Small intestine (tissue), 7 donors: Measurements from ENCODE around the gene DGKH. TPM values are rescaled to one million over a fixed set of nuclear protein-coding genes. Genes with fewer than 3 reads are reported as not detected.

Source experiments
- DNase-seq, 2 donors: peaks; one replicate each; pipeline versions ENCODE4 v3.0.0 to v3.0.0-alpha.2; 2013
- FAIRE-seq: peaks from 2 replicates; lab custom pipeline; 2012; peaks lifted over from hg19 to GRCh38; lab: Jason Lieb, UNC
- H3K27ac ChIP-seq, 3 donors: one replicate each; pipeline ENCODE4 v1.5.1; 2013; ENCODE audit warnings: low read length in 2 of 3, mild to moderate bottlenecking in 2 of 3, control low read depth in 1 of 3, inconsistent platforms in 1 of 3, low read depth in 1 of 3, moderate library complexity in 1 of 3
- H3K27me3 ChIP-seq, 3 donors: one replicate each; pipeline ENCODE4 v1.6.1; 2013; ENCODE audit warnings: low read length in 3 of 3, inconsistent platforms in 1 of 3; ENCODE audit not compliant: control insufficient read depth in 3 of 3, insufficient read depth in 3 of 3
- H3K36me3 ChIP-seq, 3 donors: one replicate each; pipeline ENCODE4 v1.6.1; 2013; ENCODE audit warnings: low read length in 3 of 3, inconsistent platforms in 1 of 3, low read depth in 1 of 3, mild to moderate bottlenecking in 1 of 3, moderate library complexity in 1 of 3; ENCODE audit not compliant: control insufficient read depth in 3 of 3, insufficient read depth in 2 of 3
- H3K4me1 ChIP-seq, 3 donors: one replicate each; pipeline ENCODE4 v1.6.1; 2013; ENCODE audit warnings: low read length in 2 of 3, inconsistent platforms in 1 of 3, low read depth in 1 of 3, mild to moderate bottlenecking in 1 of 3, moderate library complexity in 1 of 3; ENCODE audit not compliant: control insufficient read depth in 3 of 3, insufficient read depth in 2 of 3
- H3K4me3 ChIP-seq, 3 donors: one replicate each; pipeline ENCODE4 v1.5.1; 2013; ENCODE audit warnings: low read length in 3 of 3, control low read depth in 1 of 3, inconsistent platforms in 1 of 3, low read depth in 1 of 3, mild to moderate bottlenecking in 1 of 3, moderate library complexity in 1 of 3
- H3K9me3 ChIP-seq, 2 donors: one replicate each; pipeline ENCODE4 v1.6.1; 2013; ENCODE audit warnings: low read depth in 1 of 2, low read length in 1 of 2; ENCODE audit not compliant: control insufficient read depth in 2 of 2, insufficient read depth in 1 of 2
- WGBS, 3 donors: extraction: QIAGEN DNeasy Blood & Tissue Kit; methylation state at CpG; one replicate each; pipeline ENCODE4 v1.1.7; 2013; 5-methylcytosine and 5-hydroxymethylcytosine counted together
- polyA plus RNA-seq, 4 donors: library from polyadenylated mRNA; stranded (reverse) in 3 of 4; unstranded in 1 of 4; fragments of 200-250 nt in 3 of 4; fragments of 120-200 nt in 1 of 4; gene quantifications; one replicate each; pipeline versions ENCODE4 v1.2.1 to v1.2.3, GENCODE V29; 2013
- donor health status: healthy with polysubstance abuse.
- donor health status: control.
- donor health status: control.
- donor health status: Bipolar disorder and iron deficiency.
- donor health status: healthy.

Gene DGKH
- polyA plus RNA-seq, 4 donors: 0.45 to 4.5 (median 2.0) TPM

DNA sequence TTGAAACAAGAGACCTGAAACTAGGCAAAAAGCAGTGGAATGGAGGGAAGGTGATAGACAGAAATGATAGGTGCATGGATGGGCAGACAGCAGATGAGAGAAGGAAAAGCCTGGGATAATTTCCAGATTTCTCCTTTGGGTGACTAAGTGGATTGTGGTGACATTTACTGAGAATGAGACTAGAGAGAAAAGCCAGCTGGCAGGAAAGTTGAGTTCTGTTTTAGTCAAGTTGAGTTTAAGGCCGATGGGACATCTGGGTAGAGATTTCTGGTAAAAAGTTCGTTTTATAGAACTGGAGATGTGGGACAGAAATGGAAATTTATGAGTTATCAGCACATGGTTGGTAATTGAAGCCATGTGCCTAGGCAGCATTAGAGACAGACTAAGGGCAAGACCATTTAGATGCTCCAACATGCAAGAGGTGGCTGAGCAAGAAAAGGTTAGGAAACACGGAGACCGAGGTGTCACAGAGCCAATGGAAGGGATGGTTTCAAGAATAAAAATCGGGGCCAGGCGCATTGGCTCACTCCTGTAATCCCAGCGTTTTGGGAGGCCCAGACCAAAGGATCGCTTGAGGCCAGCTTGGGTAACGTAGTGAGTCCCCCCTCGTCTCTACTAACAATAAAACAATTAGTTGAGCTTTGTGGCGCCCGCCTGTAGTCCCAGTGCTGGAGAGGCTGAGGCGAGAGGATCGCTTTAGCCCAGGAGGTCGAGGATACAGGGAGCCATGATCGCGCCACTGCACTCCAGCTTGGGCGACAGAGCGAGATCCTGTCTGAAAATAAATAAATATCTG lies 9.6 kb upstream of the DGKH start:
- peak overlapping the region in 1 of 3 donors; percentile 79 for H3K4me3 ChIP-seq
- DNase-seq: no peak
- H3K27me3 ChIP-seq: no peaks in the 10 kb centered on the region
- H3K4me1 ChIP-seq: peaks cover 0 to 11% (median 1%) of the 10 kb centered on the region in 3 donors
- H3K36me3 ChIP-seq: no peaks in the 10 kb centered on the region
- 89 to 91% (median 91%) methylated on average over 19 of the region's 19 CpGs for WGBS, 3 donors
- peaks cover 0 to 3% of the 10 kb centered on the region in 2 donors for H3K9me3 ChIP-seq
- FAIRE-seq: no peak
- no peak overlapping the region for H3K27ac ChIP-seq

DNA sequence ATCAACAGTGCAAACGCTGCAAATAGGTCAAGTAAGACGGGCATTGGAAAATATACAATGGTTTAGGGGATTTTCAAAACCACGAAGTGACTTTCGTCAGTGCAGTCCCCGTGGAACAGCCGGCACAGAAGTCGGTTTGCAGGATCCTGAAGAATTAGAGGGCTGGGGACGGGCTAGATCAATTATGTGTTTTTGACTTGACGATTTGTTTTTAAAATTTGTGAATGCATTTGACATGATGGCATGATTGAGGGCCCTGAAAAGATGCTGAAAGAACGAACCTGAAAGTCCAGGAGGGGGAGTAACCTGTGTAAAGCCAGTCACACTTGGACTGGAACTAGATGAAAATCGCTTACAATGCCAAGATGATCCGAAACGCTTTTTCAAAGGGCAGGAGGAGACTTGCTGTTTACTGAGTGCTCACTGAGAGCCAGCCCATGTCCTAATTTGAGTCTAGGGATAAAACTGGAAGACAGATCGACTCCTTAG lies 8.9 kb upstream of the DGKH start:
- 13 to 19% (median 19%) methylated on average over 14 of the region's 14 CpGs for WGBS, 3 donors
- Histone ChIP-seq H3K36me3 (no peaks in the 10 kb centered on the region), H3K9me3 (peaks cover 0 to 3% of the 10 kb centered on the region in 2 donors), H3K4me3 (peak overlapping the region; percentile 79 to 92 (median 87)), H3K4me1 (peaks cover 0 to 11% (median 1%) of the 10 kb centered on the region in 3 donors), H3K27me3 (no peaks in the 10 kb centered on the region), H3K27ac (peak overlapping the region; percentile 80 to 97 (median 93))
- peak in 1 of 2 donors; percentile 47 for DNase-seq
- no peak for FAIRE-seq

DNA sequence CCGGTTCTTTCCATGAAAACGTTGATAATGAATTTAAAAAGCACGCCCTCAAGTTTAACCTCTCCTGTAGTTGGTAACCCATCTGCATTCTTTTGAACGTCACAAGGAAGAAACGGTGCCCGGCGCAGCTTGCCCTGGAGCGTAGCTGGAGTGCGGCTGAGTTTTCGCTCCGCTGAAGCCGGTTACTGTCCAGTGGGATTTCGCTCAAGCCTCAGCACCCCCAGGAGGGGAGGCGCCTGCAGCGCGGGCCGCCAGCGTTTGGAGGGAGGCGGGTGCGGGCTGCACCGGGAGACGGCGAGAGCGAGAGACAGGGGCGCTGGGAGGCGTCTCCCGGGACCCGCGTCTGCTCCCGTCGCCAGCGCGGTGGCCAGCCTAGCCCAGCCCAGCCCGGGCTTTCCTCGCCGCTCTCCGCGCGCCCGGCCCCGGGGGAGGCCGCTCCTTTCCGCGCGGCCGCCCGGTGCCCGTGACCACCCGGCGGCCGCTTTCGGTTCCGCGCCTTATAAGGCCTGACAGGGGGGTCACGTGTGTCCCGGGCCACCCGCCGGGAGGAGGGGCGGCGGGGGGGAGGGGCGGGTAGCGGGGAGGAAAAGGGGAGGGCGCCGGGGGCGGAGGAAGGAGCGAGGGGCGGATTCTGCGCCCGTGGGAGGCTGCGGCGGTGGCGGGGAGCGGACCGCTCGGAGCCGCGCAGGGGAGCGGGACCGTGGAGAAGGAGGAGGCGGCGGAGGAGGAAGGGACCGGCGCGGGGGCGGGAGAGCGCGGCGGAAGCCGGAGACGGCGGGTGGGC lies 8.3 kb upstream of the DGKH start:
- WGBS, 3 donors: 0 to 1% (median 0%) methylated on average over 39 to 91 of the region's 91 CpGs
- FAIRE-seq (no peak), DNase-seq (peak; percentile 83 to 93)
- Histone ChIP-seq H3K4me1 (peaks cover 0 to 11% (median 1%) of the 10 kb centered on the region in 3 donors), H3K27me3 (no peaks in the 10 kb centered on the region), H3K36me3 (no peaks in the 10 kb centered on the region), H3K9me3 (peaks cover 0 to 2% of the 10 kb centered on the region in 2 donors), H3K4me3 (peak overlapping the region; percentile 79 to 92 (median 87)), H3K27ac (peak overlapping the region; percentile 80 to 97 (median 93))

DNA sequence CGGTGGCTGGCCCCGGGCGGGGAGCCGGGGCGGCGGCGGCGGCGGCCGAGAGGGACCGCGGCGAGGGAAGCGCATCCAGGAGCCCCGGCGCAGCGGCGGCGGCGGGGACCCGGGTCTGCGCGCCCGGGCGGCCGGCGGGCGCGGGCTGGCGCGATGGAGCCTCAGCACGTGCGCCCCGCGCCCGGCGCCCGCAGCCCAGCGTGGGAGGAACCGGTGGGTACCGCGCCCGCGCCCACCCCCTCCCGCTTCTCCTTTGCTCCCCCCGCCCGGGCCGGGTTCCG lies 7.8 kb upstream of the DGKH start:
- FAIRE-seq: no peak
- H3K4me3 ChIP-seq: peak overlapping the region; percentile 79 to 92 (median 87)
- H3K4me1 ChIP-seq: peaks cover 0 to 11% (median 1%) of the 10 kb centered on the region in 3 donors
- H3K27me3 ChIP-seq: no peaks in the 10 kb centered on the region
- H3K36me3 ChIP-seq: no peaks in the 10 kb centered on the region
- no peaks in the 10 kb centered on the region for H3K9me3 ChIP-seq
- peak overlapping the region; percentile 53 to 76 (median 75) for H3K27ac ChIP-seq
- WGBS, 3 donors: 0 to 1% (median 0%) methylated on average over 4 to 49 of the region's 49 CpGs
- no peak for DNase-seq

DNA sequence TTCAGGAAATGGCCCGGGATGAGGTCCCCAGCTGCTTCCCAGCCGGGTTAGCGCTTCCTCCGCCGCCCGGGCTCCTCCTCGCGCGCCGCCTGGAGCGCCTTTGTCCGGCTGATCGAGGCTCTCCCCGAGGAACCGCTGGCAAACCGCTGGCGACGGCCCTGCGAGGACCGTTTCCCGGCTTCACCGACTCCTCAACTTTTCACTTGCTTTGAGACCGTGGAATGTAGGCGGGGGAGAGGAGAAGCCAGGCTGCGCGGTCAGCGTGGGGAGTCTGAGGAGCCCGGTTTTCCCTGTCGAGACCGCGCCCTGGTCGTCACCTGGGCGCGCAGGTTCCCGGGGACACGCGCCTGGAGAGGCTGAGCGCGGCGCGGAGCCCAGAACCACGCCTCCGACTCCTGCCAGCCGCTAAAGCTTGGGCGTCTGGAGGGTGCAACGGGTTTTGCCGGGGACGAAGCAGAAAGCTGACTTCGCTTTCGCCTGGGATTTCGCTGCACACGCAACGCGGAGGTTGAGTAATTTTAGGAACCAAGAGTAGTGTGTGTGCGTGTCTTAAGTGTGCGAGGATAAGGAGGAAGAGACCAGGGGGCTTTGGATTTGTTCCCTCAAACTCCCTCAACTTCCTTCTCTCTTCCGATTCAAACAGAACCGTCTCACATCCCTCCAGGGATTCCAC lies 7.3 kb upstream of the DGKH start:
- Histone ChIP-seq H3K4me3 (peak overlapping the region; percentile 77 to 92 (median 87)), H3K27me3 (no peaks in the 10 kb centered on the region), H3K4me1 (peaks cover 0 to 11% (median 1%) of the 10 kb centered on the region in 3 donors), H3K36me3 (no peaks in the 10 kb centered on the region), H3K27ac (peak overlapping the region; percentile 0 to 76 (median 75)), H3K9me3 (no peaks in the 10 kb centered on the region)
- WGBS, 3 donors: 0 to 1% (median 1%) methylated on average over 56 to 58 of the region's 58 CpGs
- DNase-seq (peak; percentile 73 to 84), FAIRE-seq (no peak)

DNA sequence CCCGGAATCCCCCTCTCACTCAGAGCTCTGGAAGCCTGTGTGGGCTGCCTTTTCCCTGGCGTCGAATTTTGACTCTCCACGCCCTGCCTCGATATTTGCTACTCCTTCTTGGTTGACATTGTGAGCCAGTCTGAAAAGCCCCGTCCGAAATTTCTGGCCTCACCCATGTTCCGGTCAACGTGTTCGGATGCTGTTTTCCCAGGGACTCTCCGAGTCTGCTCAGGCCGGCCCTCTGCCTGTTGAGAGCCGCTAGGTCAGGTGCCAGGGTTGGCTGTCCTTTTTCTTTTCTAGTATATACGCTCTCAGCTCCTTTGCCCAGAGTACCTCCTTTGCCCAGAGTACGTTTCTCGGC lies 6.8 kb upstream of the DGKH start:
- peaks cover 0 to 11% (median 1%) of the 10 kb centered on the region in 3 donors for H3K4me1 ChIP-seq
- FAIRE-seq (no peak), DNase-seq (peak; percentile 46 to 64)
- H3K9me3 ChIP-seq: no peaks in the 10 kb centered on the region
- H3K36me3 ChIP-seq: no peaks in the 10 kb centered on the region
- 5 to 16% (median 10%) methylated on average over 16 of the region's 16 CpGs for WGBS, 3 donors
- H3K27ac ChIP-seq: no peak overlapping the region
- peak overlapping the region in 2 of 3 donors; percentile 77 to 87 for H3K4me3 ChIP-seq
- H3K27me3 ChIP-seq: no peaks in the 10 kb centered on the region

DNA sequence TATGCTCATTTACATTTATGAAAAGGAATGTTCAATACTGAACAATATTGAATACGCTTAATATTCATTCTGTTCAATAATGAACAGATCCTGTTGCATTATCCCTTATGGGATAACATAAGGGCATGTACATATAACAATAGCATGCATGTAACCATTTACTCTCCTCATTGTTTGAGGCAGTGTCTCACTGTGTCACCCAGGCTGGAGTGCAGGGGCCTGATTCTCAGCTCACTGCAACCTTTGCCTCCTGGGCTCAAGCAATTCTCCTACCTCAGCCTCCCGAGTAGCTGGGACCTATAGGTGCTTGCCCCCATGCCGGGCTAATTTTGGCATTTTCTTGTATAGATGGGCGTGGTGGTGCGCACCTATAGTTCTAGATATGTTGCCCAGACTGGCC lies 4.8 kb upstream of the DGKH start:
- FAIRE-seq (no peak), DNase-seq (no peak)
- Histone ChIP-seq H3K27ac (no peak overlapping the region), H3K36me3 (no peaks in the 10 kb centered on the region), H3K4me1 (peaks cover 0 to 11% (median 1%) of the 10 kb centered on the region in 3 donors), H3K4me3 (no peak overlapping the region), H3K9me3 (no peaks in the 10 kb centered on the region), H3K27me3 (no peaks in the 10 kb centered on the region)
- 85 to 94% (median 90%) methylated on average over 5 of the region's 5 CpGs for whole genome bisulfite sequencing, 3 donors

DNA sequence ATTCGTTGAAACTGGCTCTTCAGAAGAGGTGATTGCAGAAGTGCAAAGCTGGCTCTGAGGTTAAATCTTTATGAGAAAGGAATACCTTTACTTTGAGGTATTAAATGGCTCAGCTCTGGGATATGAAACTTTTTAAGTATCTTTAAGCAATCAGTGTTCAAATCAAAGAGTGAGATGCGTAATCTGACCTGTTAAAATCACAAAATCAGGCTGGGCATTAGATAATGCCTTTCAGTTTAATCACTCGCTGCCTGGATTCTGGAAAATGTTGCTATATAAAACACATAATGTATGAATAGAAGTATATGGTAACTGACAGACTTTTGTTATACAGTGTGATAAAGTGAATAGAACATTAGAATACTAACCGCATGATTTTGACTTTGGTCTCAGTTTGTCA lies 2.0 kb upstream of the DGKH start:
- no peak overlapping the region for H3K4me3 ChIP-seq
- FAIRE-seq: no peak
- H3K9me3 ChIP-seq: no peaks in the 10 kb centered on the region
- H3K27me3 ChIP-seq: no peaks in the 10 kb centered on the region
- no peak overlapping the region for H3K27ac ChIP-seq
- peaks cover 1 to 5% (median 3%) of the 10 kb centered on the region in 3 donors for H3K4me1 ChIP-seq
- no peaks in the 10 kb centered on the region for H3K36me3 ChIP-seq
- 90 to 94% (median 93%) methylated on average over 4 of the region's 4 CpGs for WGBS, 3 donors
- no peak for DNase-seq
